ENCODE data around the gene MTA2.

Gene MTA2

DNA sequence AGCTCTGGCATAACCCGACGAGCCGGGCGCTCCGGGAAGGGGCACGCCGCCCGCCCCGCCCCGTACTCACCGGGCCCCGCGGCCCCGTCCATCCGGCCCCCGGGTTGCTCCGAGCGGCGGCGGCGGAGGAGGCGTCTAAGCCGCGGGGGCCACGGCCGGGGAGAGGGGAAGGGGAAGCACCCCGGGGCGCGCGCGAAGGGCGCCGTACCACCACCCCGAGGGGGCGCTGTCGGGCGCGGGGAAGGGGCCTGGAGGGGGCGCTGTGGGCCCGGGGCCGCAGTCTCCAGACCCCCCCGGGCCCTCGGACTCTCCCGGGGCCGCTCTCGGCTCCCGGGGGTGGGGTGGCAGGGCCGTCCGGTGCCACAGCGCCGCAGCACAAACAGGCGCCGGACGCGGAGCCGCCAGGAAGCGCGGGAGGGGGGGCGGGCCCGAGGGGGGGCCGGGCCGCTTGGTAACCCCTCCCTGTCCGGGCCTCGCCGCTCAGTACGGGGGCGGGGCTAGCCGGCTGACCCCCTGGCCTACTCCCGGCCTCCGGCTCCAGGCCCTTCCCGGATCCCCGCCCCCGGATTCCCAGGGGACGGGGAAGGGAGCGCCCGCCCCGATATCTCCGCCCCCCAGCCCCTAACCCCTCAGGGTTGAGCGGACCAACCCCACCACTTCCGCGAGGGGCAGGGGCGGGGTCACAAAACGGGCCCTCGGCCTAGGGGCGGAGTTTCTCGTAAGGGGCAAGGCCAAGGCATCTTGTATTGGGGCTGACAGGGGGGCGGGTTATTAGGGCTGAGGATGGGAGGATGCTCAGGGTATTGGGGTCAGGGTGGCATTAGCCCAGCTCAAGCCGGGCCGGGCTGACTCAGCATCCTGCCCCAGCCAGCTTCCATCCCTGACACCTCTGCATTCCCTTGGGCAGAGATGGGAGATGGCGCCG, 11.0 kb upstream of the MTA2 start, which contains the start of the genes EML3 and ROM1:
EML3 (minus strand) TSS at position 410 of the 925 bp plus-strand sequence; CDS start at position 92, 318 bp downstream.
ROM1 (plus strand) TSS at position 892 of the 925 bp plus-strand sequence; CDS start at position 917, 25 bp downstream.
- peak; percentile 56 for DNase-seq

GRCh38 chr11:62611705-62612365, 10.2 kb upstream of the MTA2 start:
- DNase-seq, result no peak

DNA sequence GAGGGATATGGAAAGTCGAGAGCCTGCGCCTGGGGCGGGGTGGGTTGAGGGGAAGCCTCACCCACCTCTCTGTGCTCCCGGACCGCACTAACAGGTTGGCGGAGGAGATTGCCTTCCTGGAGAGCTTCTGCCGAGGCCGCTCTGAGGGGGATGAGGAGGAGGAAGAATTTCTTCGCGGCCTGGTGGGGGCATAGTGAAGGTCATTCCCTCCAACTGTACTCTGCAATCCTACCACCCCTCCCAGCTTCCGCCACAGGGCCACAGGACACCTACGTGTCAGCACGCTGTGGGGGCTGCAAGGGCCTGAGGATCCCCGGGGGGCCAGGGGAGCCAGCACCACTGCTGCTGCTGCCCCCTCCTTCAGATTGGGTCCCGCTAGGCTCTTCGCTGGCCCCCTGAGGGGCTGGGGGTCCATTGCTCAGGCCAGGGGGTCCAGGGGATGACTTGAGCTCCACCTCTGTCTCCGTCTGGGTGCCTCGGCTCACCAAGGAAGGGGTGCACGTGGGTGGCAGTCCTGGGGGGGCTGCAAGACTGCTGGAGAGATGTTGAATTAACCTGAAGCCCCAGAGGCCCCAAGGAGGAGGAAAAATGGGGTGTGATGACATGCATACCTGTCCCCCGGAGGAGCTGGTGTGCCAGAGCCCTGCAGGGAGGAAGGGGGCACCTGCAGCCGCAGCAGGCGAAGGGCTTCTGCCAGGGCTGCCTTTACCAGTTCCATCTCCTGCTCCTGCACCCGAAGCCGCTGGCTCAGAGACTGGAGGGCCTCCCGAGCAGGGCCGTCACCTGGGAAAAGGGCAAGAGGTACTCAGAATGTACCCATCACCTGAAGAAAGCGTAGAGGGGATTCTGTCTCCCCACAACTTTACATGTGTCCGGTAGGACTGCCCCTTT, 9.4 kb upstream of the MTA2 start:
- no peak for DNase-seq

DNA sequence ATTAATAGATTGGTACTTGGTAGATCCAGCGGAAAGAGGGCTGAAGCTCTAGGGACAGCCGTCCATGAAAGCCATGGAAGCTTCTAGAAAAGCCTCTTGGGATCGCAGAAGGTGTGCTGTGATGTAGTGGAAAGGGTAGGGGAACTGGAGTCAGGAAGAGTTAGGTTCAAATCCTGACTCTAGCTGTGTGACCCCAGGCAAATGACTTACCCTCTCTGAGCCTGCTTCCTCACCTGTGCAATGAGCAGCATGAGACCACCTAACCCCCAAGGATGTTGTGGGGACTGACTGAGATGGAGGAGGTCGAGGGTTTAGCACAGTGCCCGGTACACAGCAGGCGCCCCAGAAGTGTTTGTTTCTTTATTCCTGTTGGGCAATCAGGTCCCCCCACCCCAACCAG, 8.7 kb upstream of the MTA2 start:
- no peak for DNase-seq

DNA sequence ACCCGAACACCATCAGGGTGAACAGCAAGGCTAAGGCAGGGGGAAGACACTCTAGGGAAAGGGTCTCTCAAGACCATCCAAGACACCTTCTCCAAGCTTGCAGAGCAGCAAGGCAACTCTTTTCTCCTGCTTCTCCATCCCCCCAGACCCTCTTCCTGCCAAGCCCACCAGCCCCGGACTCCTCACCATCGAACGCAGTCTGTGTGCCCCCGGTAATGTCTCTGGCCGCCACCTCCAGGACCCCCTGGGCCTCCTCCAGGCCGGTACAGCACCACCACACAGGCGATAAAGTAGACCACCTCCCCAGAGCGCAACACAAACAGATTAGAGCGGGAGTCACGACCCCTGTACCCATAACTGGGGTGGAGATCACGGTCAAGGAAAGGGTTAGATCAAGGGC, 7.1 kb upstream of the MTA2 start:
- no peak for DNase-seq

DNA sequence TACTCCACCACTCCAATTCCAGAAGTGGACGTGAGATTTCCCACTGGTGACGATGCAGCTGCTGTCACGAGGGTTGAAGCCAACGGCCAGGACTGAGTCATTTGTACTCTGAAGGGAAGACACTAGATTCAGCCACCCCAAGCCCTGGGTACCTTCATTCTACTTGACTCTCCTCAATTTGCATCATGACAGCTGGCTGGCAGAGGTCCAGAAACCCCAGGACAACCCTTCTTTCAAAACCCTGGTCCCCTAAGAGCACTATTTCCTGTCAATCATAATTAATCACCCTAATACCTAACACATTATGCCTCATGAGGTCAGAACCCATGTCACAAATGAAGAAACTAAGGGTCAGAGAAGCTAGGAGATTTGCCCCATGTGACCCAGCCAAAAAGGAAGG, 6.0 kb upstream of the MTA2 start:
- DNase-seq, result no peak

- DNase-seq, result no peak
These were observed 4.2 kb upstream of the MTA2 start for GRCh38 chr11:62605902-62606301.

GRCh38 chr11:62605467-62605866, 3.8 kb upstream of the MTA2 start:
- no peak for DNase-seq

GRCh38 chr11:62604460-62605120, 2.9 kb upstream of the MTA2 start:
- no peak for DNase-seq

- no peak for DNase-seq
These were observed 2.2 kb upstream of the MTA2 start for GRCh38 chr11:62603776-62604299.

GRCh38 chr11:62603072-62603408, 1.4 kb upstream of the MTA2 start:
- no peak for DNase-seq

- no peak for DNase-seq
These were observed 741 bp upstream of the MTA2 start for GRCh38 chr11:62602141-62603071.

GRCh38 chr11:62601122-62601371, 618 bp downstream of the MTA2 start:
- no peak for DNase-seq

GRCh38 chr11:62600367-62601121, 1.1 kb downstream of the MTA2 start:
- DNase-seq, result no peak

DNA sequence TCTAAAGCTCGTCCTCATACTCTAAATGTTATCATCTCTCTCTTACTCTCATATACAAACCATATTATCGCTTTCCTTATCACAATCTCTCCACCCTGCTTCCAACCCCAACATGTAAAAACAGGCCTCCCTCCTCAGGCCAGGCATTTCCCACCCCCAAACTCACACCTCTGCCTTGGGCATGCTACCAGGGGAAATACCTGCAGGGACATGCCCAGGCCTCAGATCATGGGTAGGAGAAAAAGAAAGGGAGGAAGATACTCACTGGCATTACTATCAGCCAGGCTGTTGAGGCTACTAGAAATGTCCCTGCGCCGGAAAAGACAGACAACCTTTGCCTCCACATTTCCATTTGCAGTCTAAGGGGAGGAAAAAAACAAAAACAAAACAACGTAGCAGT, 1.8 kb downstream of the MTA2 start:
- DNase-seq, result no peak

GRCh38 chr11:62599069-62599696, 2.5 kb downstream of the MTA2 start:
- DNase-seq, result peak; percentile 93

- DNase-seq, result no peak
These were observed 6.5 kb downstream of the MTA2 start for GRCh38 chr11:62595124-62595523.

- peak; percentile 33 for DNase-seq
These were observed 8.1 kb downstream of the MTA2 start for GRCh38 chr11:62593434-62594044.

DNA sequence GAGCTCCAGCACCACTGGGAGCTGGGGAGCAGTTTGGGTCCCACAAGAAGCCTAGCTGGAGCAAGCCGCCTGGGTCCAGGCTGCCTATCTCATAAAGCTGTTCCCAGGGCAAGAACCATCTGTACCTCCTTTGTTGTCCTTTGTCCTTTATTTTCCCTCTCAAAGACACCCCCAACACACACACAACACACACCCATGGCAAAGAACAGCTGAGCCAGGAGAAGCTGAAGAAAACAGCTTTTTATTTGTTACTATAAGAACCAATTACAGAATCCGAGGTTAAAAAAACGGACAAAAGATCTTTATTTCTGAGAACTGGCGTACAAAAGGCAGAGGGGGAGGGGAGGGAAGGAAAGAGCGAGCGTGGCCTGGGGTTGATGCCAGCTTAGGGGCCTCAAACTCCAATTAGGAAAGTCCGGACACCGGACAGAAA, 8.7 kb downstream of the MTA2 start:
- no peak for DNase-seq

Measured in NCI-H1694 (cell line).